Purkinje cell (primary cell): ENCODE results near the gene CTXN1. TPM values are rescaled to one million over a fixed set of nuclear protein-coding genes. Genes with fewer than 3 reads are reported as not detected.

ENCODE experiments used
- polyA plus RNA-seq: library from polyadenylated mRNA; unstranded; fragments of >200 nt; fragmentation: Nextera tagmentation; gene quantifications from 2 replicates; pipeline ENCODE4 v1.2.1, GENCODE V29; 2014

Gene CTXN1
- 2.1 TPM in 1 of 2 replicates, not detected in the other for polyA plus RNA-seq

GRCh38 chr19:7926021-7926726, at the start of gene CTXN1:
Gene CTXN1, minus strand, starts transcription at chr19:7926135. Its CDS starts 597 bp downstream, at chr19:7925538.

GRCh38 chr19:7943444-7944176, 17.7 kb upstream of the CTXN1 start, which contains the start of gene TIMM44:
Gene TIMM44, minus strand, starts transcription at chr19:7943666. Its CDS starts 15 bp downstream, at chr19:7943651.

GRCh38 chr19:7919610-7920518, 6.1 kb downstream of the CTXN1 start, which contains the start of gene SNAPC2:
Gene SNAPC2, plus strand, starts transcription at chr19:7920338. Its CDS starts 29 bp downstream, at chr19:7920367.

GRCh38 chr19:7914598-7915045, 11.3 kb downstream of the CTXN1 start, which contains the start of gene TGFBR3L:
Gene TGFBR3L, plus strand, starts transcription at chr19:7914830.

GRCh38 chr19:7903244-7904073, 22.5 kb downstream of the CTXN1 start, which contains the start of gene MAP2K7:
Gene MAP2K7, plus strand, starts transcription at chr19:7903877. Its CDS starts 68 bp downstream, at chr19:7903945.

GRCh38 chr19:7888145-7888825, 37.6 kb downstream of the CTXN1 start, which contains the start of gene LRRC8E:
Gene LRRC8E, plus strand, starts transcription at chr19:7888510. Its CDS starts 7,094 bp downstream, at chr19:7895604.

Other genes with a start within 250 kb of the CTXN1 start
- gene MCEMP1, start 249.0 kb downstream of the CTXN1 start, polyA plus RNA-seq = not detected in 2 replicates
- 49.0 and 150 TPM in 2 replicates for gene TRAPPC5, start 245.3 kb downstream of the CTXN1 start, polyA plus RNA-seq
- gene FCER2, start 224.0 kb downstream of the CTXN1 start, polyA plus RNA-seq = not detected in 2 replicates
- gene CLEC4G, start 194.0 kb downstream of the CTXN1 start, polyA plus RNA-seq = 1.6 TPM in 1 of 2 replicates, not detected in the other
- gene CD209, start 178.6 kb downstream of the CTXN1 start, polyA plus RNA-seq = not detected in 2 replicates
- gene CLEC4M, start 162.9 kb downstream of the CTXN1 start, polyA plus RNA-seq = 0.44 TPM in 1 of 2 replicates, not detected in the other
- 0.59 and 1.0 TPM in 2 replicates for gene EVI5L, start 95.9 kb downstream of the CTXN1 start, polyA plus RNA-seq
- 0.87 and 1.3 TPM in 2 replicates for gene PRR36, start 51.7 kb downstream of the CTXN1 start, polyA plus RNA-seq
- not detected in 2 replicates for gene LRRC8E, start 37.6 kb downstream of the CTXN1 start, polyA plus RNA-seq
- gene MAP2K7, start 22.3 kb downstream of the CTXN1 start, polyA plus RNA-seq = 0.34 and 0.47 TPM in 2 replicates
- 0.97 and 4.5 TPM in 2 replicates for gene TGFBR3L, start 11.3 kb downstream of the CTXN1 start, polyA plus RNA-seq
- gene SNAPC2, start 5.8 kb downstream of the CTXN1 start, polyA plus RNA-seq = 2.1 and 3.0 TPM in 2 replicates
- 8.8 and 13.7 TPM in 2 replicates for gene TIMM44, start 17.5 kb upstream of the CTXN1 start, polyA plus RNA-seq
- 6.6 and 8.6 TPM in 2 replicates for gene ELAVL1, start 79.5 kb upstream of the CTXN1 start, polyA plus RNA-seq
- not detected in 2 replicates for gene CCL25, start 126.6 kb upstream of the CTXN1 start, polyA plus RNA-seq
- not detected in 2 replicates for gene FBN3, start 223.5 kb upstream of the CTXN1 start, polyA plus RNA-seq